H9 (cell line): Measurements from ENCODE around the gene PKP1. TPM values are rescaled to one million over a fixed set of nuclear protein-coding genes. Genes with fewer than 3 reads are reported as not detected.

Source experiments
- DNase-seq: peaks from one replicate; pipeline ENCODE4 v3.0.0-alpha.2; 2017
- H2AFZ ChIP-seq: one replicate; pipeline ENCODE4 v1.6.1; 2013; ENCODE audit warnings: mild to moderate bottlenecking, low read length, control low read depth, moderate library complexity
- H2AK5ac ChIP-seq: 2 replicates; pipeline ENCODE4 v1.6.1; 2013; ENCODE audit warnings: low read length, control low read depth, mixed read lengths; ENCODE audit not compliant: insufficient read length
- H2BK120ac ChIP-seq: one replicate; pipeline ENCODE4 v1.6.1; 2013; ENCODE audit warnings: low read depth, mild to moderate bottlenecking, low read length, control low read depth, inconsistent platforms; ENCODE audit not compliant: poor library complexity, severe bottlenecking
- H2BK12ac ChIP-seq: 2 replicates; pipeline ENCODE4 v1.6.1; 2013; ENCODE audit warnings: low read length, control low read depth, mixed read lengths, low read depth; ENCODE audit not compliant: insufficient read length
- H2BK15ac ChIP-seq: 2 replicates; pipeline ENCODE4 v1.6.1; 2013; ENCODE audit warnings: low read depth, low read length, control low read depth
- H2BK20ac ChIP-seq: one replicate; pipeline ENCODE4 v1.6.1; 2013; ENCODE audit warnings: low read depth, mild to moderate bottlenecking, low read length, control low read depth, inconsistent platforms; ENCODE audit not compliant: poor library complexity, severe bottlenecking
- H2BK5ac ChIP-seq: 2 replicates; pipeline ENCODE4 v1.6.1; 2013; ENCODE audit warnings: low read length, control low read depth, mixed read lengths; ENCODE audit not compliant: insufficient read length
- H3K14ac ChIP-seq: 2 replicates; pipeline ENCODE4 v1.6.1; 2013; ENCODE audit warnings: low read length, control low read depth; ENCODE audit not compliant: insufficient read depth
- H3K18ac ChIP-seq: 2 replicates; pipeline ENCODE4 v1.6.1; 2013; ENCODE audit warnings: low read depth, mild to moderate bottlenecking, mixed read lengths, low read length, control low read depth; ENCODE audit not compliant: insufficient read length
- H3K23ac ChIP-seq: 2 replicates; pipeline ENCODE4 v1.6.1; 2013; ENCODE audit warnings: low read length, control low read depth, mixed read lengths, low read depth; ENCODE audit not compliant: insufficient read length
- H3K23me2 ChIP-seq: 2 replicates; pipeline ENCODE4 v1.6.1; 2013; ENCODE audit warnings: low read depth, mild to moderate bottlenecking, mixed read lengths, low read length, control low read depth; ENCODE audit not compliant: insufficient read length, poor library complexity, severe bottlenecking
- H3K27ac ChIP-seq: 2 replicates; pipeline ENCODE4 v1.5.1; 2013; ENCODE audit warnings: low read length, control low read depth, mixed read lengths, low read depth; ENCODE audit not compliant: insufficient read length
- H3K27me3 ChIP-seq: 2 replicates; pipeline ENCODE4 v1.6.1; 2013; ENCODE audit warnings: low read length, control low read depth, inconsistent platforms; ENCODE audit not compliant: insufficient read depth
- H3K4ac ChIP-seq: 2 replicates; pipeline ENCODE4 v1.6.1; 2013; ENCODE audit warnings: low read depth, mild to moderate bottlenecking, control low read depth, inconsistent platforms, low read length, moderate library complexity
- H3K4me1 ChIP-seq: 2 replicates; pipeline ENCODE4 v1.6.1; 2013; ENCODE audit warnings: low read length, control low read depth, inconsistent platforms; ENCODE audit not compliant: insufficient read depth
- H3K4me2 ChIP-seq: 2 replicates; pipeline ENCODE4 v1.6.1; 2013; ENCODE audit warnings: low read length, control low read depth, mixed read lengths; ENCODE audit not compliant: insufficient read length, insufficient read depth
- H3K56ac ChIP-seq: 2 replicates; pipeline ENCODE4 v1.6.1; 2013; ENCODE audit warnings: low read depth, mild to moderate bottlenecking, mixed read lengths, low read length, control low read depth; ENCODE audit not compliant: insufficient read length
- H3K79me1 ChIP-seq: 2 replicates; pipeline ENCODE4 v1.6.1; 2013; ENCODE audit warnings: low read depth, mild to moderate bottlenecking, moderate library complexity, low read length, control low read depth, inconsistent platforms; ENCODE audit not compliant: insufficient read depth, poor library complexity, severe bottlenecking
- H3K79me2 ChIP-seq: 2 replicates; pipeline ENCODE4 v1.6.1; 2013; ENCODE audit warnings: low read length, control low read depth, inconsistent platforms; ENCODE audit not compliant: insufficient read depth
- H3K9ac ChIP-seq: 2 replicates; pipeline ENCODE4 v1.6.1; 2013; ENCODE audit warnings: low read length, control low read depth, mixed read lengths; ENCODE audit not compliant: insufficient read length; ENCODE audit errors: extremely low read depth
- H3K9me3 ChIP-seq: one replicate; pipeline ENCODE4 v1.6.1; 2013; ENCODE audit warnings: low read depth, low read length, inconsistent platforms; ENCODE audit not compliant: control insufficient read depth
- H3T11ph ChIP-seq: one replicate; pipeline ENCODE4 v1.6.1; 2013; ENCODE audit warnings: mild to moderate bottlenecking, low read length, control low read depth, inconsistent platforms
- H4K20me1 ChIP-seq: one replicate; pipeline ENCODE4 v1.6.1; 2013; ENCODE audit not compliant: control insufficient read depth, insufficient read length, insufficient read depth
- H4K5ac ChIP-seq: 2 replicates; pipeline ENCODE4 v1.6.1; 2013; ENCODE audit warnings: low read depth, mild to moderate bottlenecking, mixed read lengths, low read length, control low read depth; ENCODE audit not compliant: insufficient read length
- H4K8ac ChIP-seq: replicated peaks from 2 replicates; pipeline ENCODE4 v1.6.1; 2013; ENCODE audit warnings: low read length, control low read depth, mixed read lengths, low read depth; ENCODE audit not compliant: insufficient read length
- H4K91ac ChIP-seq: 2 replicates; pipeline ENCODE4 v1.6.1; 2013; ENCODE audit warnings: low read depth, mild to moderate bottlenecking, moderate library complexity, mixed read lengths, low read length, control low read depth; ENCODE audit not compliant: insufficient read length
- H3K27ac Mint-ChIP-seq, 3 experiments: 2 replicates in 2 of 3; 3 replicates in 1 of 3; pipeline ENCODE4 v1.8.0; 2020 to 2021; ENCODE audit warnings: mixed read lengths in 3 of 3, mild to moderate bottlenecking in 1 of 3, moderate library complexity in 1 of 3
- H3K27me3 Mint-ChIP-seq: 2 replicates; pipeline ENCODE4 v1.8.0; 2021; ENCODE audit warnings: low read depth, mild to moderate bottlenecking, moderate library complexity, mixed read lengths
- H3K36me3 Mint-ChIP-seq, 3 experiments: 2 replicates in 2 of 3; 3 replicates in 1 of 3; pipeline ENCODE4 v1.8.0; 2020 to 2021; ENCODE audit warnings: low read depth in 3 of 3, mixed read lengths in 3 of 3; ENCODE audit not compliant: insufficient read depth in 1 of 3
- H3K4me1 Mint-ChIP-seq, 2 experiments: 2 replicates each; pipeline ENCODE4 v1.8.0; 2020; ENCODE audit warnings: mixed read lengths in 2 of 2
- H3K4me3 Mint-ChIP-seq, 2 experiments: 2 replicates in 1 of 2; 3 replicates in 1 of 2; pipeline ENCODE4 v1.8.0; 2020 to 2021; ENCODE audit warnings: mild to moderate bottlenecking in 2 of 2, mixed read lengths in 2 of 2, moderate library complexity in 1 of 2
- H3K9me3 Mint-ChIP-seq, 2 experiments: 2 replicates in 1 of 2; 3 replicates in 1 of 2; pipeline ENCODE4 v1.8.0; 2020; ENCODE audit warnings: mild to moderate bottlenecking in 2 of 2, mixed read lengths in 2 of 2, moderate library complexity in 1 of 2
- CTCF ChIP-seq: fragments of 200-600 bp; sonication (generic); conservative IDR thresholded peaks from 3 replicates; pipeline ENCODE4 v1.8.0; 2021; ENCODE audit warnings: antibody characterized with exemption, mild to moderate bottlenecking
- WGBS: extraction: QIAGEN DNeasy Blood & Tissue Kit; methylation state at CpG from one replicate; pipeline ENCODE4 v1.1.7; 2013; ENCODE audit warnings: missing lambda C conversion rate, low lambda C conversion rate, mixed read lengths; ENCODE audit not compliant: insufficient read length; ENCODE audit errors: extremely low coverage; 5-methylcytosine and 5-hydroxymethylcytosine counted together
- total RNA-seq: library from RNA; stranded (reverse); gene quantifications from 2 replicates; pipeline ENCODE4 v1.2.1, GENCODE V29; 2021

Gene PKP1
- total RNA-seq, 1 experiment from 2014 or later, result 0.09 TPM

GRCh38 chr1:201285846-201286245 is 2.5 kb downstream of the PKP1 start:
- H3K18ac ChIP-seq, result no peak overlapping the region
- no peak overlapping the region for H2BK5ac ChIP-seq
- Mint-ChIP-seq H3K4me3 (no peak overlapping the region), H3K9me3 (no peaks in the 10 kb centered on the region), H3K36me3 (no peaks in the 10 kb centered on the region), H3K4me1 (peaks cover 35 to 40% of the 10 kb centered on the region in 2 experiments), H3K27me3 (peaks cover 51% of the 10 kb centered on the region), H3K27ac (no peak overlapping the region)
- no peak overlapping the region for H3K4me2 ChIP-seq
- no peaks in the 10 kb centered on the region; the same call in 1 of the 2 replicates for H3K27me3 ChIP-seq
- H4K91ac ChIP-seq, result no peak overlapping the region
- WGBS, result no CpG with 5 or more reads among the region's 7 CpGs
- H3K79me2 ChIP-seq, result no peaks in the 10 kb centered on the region
- H2AFZ ChIP-seq, result no peak overlapping the region
- no peaks in the 10 kb centered on the region for H3K4me1 ChIP-seq
- H4K8ac ChIP-seq, result no peak overlapping the region
- no peak overlapping the region for H3K23ac ChIP-seq
- no peak overlapping the region for H3K9ac ChIP-seq
- H3K4ac ChIP-seq, result no peak overlapping the region
- H2BK15ac ChIP-seq, result no peak overlapping the region
- no peak overlapping the region for H3K27ac ChIP-seq
- H4K5ac ChIP-seq, result no peak overlapping the region
- DNase-seq, result no peak
- H2BK20ac ChIP-seq, result no peak overlapping the region
- no peaks in the 10 kb centered on the region for H3K23me2 ChIP-seq
- no peak overlapping the region for H2AK5ac ChIP-seq
- no peak overlapping the region for H3K56ac ChIP-seq
- no peak overlapping the region for H3T11ph ChIP-seq
- no peaks in the 10 kb centered on the region for H3K79me1 ChIP-seq
- H4K20me1 ChIP-seq, result no peaks in the 10 kb centered on the region
- H3K9me3 ChIP-seq, result no peaks in the 10 kb centered on the region
- H3K14ac ChIP-seq, result no peak overlapping the region
- no peak for TF ChIP-seq CTCF
- no peak overlapping the region for H2BK120ac ChIP-seq
- H2BK12ac ChIP-seq, result no peak overlapping the region
